ENCODE data around the gene TPP1.

TPP1 gene

DNA sequence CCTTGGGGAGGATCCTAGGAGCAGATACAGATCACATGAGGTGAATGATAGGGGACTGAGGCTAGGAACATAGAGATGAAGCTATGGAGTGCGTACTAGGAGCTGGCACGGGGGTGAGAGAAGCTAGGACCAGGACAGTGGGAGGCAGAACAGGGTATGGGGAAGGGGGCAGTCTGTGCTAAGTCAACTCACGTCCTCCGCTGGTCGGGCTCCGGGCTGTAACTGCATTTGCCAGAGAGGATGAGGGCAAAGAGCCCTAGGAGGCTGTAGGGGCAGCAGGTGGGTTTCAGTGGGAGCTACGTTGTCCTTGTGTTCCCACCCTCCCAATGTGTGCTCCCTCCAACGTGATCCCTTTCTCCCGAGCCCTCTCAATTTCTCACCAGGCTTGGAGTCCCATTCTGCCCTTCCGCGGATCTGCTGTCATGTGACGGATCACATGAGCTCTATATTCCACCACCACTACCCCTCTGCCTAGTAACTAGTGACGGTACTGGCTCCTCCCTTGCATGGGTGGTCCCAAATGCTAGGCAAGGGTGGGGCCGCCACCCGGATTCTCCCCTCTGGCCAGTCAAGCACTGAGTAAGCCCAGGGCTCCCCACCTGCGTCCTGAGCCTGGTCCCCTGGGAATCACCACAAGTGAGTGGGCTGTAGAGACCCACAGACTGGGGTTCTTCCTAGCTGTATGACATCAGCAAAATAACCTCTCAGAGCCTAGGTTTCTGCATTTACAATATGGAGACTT is at the start of gene TPP1:
TSS of gene TPP1 (minus strand) at position 419 of the 742 bp plus-strand sequence. CDS start at position 397, 22 bp downstream.
- peak; percentile 83 to 92 (median 86) for DNase-seq

GRCh38 chr11:6667733-6668374 is 48.6 kb upstream of the TPP1 start:
- peak in 4 of 6 experiments; percentile 11 to 50 (median 34) for DNase-seq

DNA sequence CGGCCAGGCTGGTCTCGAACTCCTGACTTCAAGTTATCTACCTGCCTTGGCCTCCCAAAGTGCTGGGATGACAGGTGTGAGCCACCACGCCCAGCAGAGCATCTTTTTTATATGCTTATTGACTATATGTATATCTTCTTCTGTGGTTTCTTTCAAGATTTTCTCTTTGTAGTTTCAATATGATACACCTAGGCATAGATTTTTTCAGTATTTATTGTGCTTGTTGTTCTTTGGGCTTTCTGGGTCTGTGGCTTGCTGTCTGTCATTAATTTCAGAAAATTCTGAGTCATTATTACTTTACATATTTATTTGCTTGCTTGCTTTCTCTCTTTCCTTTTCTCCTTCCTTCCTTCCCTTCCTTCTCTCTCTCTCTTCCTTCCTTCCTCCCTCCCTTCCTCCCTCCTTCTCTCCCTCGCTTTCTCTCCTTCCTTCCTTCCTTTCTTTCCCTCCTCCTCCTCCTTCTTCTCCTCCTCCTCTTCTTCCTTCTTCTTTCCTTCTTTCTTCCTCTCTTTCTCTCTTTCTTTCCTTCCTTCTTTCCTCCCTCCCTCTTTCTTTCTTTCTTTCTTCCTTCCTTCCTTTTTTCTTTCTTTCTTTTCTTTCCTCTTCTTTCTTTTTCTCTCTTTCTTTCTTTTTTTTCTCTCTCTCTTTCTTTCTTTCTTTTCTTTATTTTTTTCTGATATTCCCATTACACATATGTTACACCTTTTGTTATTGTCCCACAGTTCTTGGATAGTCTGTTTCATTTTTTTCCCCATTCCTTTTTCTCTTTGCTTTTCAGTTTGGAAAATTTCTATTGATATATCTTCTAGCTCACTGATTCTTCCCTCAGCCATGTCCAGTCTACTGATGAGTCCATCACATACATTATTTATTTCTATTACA is 47.3 kb upstream of the TPP1 start:
- peak in 1 of 6 experiments; percentile 8 for DNase-seq

DNA sequence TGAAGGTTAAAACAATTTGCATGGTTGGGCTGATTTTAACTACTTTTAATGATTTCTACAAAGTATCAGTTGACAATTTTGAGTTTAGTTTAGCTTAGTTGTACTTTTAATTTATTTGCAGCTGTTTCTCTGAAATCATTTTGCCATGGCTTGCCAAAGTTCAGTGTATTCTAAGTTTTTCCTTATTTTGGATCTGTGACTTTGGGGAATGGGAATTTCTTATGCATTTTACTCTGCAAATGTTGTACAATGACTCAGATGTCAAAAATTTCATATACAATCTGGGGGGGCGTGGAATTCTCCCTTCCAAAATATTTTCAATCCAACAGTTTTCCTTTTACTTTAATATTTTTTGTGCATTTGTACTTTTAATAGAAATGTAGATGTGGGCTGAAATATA is 45.3 kb upstream of the TPP1 start:
- no peak for DNase-seq

DNA sequence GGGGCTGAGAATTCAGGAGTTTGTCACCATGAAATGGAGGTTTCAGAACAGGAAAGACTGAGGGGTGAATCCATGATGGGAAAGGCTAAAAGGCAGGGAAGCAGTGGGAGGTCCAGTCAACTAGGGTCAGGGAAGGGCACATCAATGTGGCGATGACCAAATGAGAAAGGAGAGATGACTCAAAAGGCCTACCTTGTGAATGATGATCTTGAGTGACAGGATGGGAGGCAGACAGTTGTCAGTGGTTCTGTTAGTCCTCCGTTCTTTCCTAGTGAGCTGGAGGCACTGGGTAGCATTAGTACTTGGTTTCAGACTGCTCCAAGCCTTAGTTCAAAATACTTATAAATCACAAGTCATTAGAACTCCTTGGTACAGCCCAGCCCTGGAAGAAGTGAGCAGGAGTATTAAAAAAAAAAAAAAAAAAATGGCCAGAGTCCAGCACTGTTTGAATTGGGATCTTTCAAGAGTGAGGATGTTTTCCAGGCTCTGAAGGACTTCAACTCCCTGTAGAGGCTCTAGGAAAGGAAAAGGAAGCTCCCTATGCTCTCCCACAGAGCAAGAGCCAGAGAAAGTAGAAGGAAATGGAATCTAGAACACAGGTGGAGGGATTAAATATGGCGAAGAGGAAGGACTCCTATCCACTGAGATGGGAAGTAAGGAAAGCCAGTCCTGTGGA is 44.7 kb upstream of the TPP1 start:
- DNase-seq: no peak

DNA sequence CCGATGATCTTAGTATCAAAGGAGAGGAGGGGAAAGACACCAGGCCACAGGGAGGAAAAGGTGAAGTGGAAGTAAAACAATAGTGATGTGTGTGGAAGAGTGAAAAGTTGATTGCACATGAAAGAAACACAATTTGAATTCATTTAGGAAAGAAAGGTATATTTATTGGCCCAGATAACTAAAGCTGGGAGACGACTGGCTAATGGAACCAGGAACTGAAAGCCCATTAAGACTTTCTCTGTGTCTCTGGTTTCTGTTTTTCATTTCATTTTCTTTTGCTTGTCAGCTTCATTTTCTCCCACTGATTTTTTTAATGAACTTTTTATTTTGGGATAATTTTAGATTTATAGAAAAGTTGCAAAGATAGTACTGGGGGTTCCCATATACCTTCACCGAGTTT is 41.5 kb upstream of the TPP1 start:
- no peak for DNase-seq

GRCh38 chr11:6658647-6659046 is 39.4 kb upstream of the TPP1 start:
- no peak for DNase-seq

DNA sequence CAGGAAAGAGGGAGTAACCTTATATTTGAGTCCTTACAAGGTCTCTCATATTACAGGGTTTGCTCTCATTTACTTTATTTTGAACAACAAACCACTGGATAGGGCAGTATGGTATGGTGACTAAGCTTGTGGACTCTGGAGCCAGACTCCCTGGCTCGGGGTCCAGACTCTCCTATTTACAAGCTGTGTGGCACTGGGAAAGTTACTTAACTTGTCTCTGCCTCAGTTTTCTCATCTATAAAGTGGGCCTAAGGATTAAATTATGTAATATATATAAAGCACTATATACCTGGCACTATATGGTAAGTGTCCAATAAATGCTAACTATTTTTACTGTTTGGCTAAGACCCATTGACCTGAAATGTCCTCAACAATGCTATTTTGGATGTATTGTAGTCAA is 38.1 kb upstream of the TPP1 start:
- no peak for DNase-seq

GRCh38 chr11:6656936-6657335 is 37.7 kb upstream of the TPP1 start:
- DNase-seq: no peak

DNA sequence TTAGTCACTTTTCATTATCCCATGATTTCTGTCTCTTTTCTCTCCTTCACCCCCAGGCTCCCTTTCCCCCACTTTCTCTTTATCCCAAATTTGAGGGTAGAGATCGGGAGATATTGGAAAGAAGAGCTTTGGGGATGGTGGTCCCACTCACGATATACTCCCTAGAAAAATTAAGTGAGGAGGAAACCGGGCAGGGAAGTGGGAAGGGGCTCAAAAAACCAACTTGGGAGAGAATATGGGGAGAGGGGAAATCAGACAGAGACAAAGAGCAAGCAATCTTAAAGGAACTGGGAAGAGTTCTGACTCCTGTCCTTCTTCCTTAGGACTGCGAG is 37.3 kb upstream of the TPP1 start:
- DNase-seq: no peak

DNA sequence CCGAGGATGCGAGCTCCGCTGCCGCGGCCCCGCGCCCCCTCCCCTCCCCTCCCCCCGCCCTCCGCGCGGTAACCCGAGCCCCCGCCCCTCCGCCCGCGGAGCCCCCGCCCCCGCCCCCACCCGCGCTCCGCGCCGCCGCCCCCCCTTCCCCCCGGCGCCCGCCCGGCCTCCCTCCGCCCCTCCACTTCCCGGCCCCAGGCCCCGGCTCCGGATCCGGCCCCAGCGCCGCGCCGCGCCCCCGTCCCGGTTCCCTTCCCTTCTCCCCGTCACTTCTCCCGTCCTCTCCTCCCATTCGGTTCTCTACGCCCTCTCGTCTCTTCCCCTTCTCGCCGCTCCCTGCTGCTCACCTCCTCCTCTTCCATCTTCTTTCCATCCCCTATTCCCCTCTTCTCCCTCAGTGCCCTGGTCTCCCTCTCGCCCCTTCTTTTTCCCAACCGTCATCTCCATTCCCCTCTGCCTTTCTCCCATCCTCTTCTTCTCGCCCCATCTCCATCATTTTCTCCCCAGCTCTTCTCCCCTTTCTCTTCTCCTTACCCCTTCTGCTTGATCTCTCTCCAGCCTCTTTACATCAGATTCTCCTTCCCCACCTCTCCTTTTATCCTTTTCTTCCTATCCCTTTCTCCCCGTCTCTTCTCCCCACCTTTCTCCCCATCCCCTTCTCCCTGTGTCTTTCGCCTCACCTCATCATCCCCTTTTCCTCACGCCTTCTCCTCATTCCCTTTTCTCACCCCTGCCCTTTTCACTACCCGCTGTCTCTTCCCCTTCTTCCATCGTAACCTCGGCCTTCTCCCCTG is 36.8 kb upstream of the TPP1 start, which contains the start of gene DCHS1:
TSS of gene DCHS1 (minus strand) at position 20 of the 794 bp plus-strand sequence. CDS start 14,196 bp downstream, outside the sequence.
- DNase-seq: peak in 5 of 6 experiments; percentile 20 to 39 (median 27)

DNA sequence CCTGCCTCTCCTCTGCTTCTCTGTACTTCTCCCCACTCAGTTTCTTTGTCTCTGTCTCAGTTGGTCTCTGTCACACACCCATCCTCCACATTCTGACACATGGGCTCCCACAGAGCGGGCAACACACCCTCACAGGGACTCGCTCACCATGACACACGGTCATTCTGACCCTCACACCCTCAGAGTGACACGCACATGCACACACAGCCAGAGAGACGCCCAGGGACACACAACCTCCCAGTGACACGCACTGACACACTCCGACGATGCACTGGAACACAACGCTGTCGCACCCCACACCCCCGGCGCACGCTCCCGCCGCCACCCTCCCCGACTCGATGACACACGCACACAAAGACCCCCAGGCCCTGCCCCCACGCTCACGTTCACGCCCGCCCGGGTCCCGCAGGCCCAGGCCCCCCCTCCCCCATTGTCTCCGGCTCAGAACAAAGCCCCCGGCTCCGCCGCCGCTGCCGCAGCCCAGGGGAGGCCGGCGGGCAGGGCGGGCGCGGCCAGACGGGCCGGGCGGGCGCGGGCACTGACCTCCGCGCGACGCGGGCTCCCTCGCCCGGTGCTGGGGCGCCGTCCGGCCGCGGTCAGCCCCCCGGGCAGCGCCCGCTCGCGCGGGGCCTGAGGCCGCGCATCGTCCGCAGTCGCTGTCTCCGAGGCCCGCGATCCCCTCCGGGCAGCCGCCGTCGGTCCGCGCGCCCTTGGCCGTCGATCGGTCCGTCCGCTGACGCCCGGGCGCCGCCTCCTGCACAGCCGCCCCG is 36.0 kb upstream of the TPP1 start:
- peak in 5 of 6 experiments; percentile 12 to 39 (median 26) for DNase-seq

DNA sequence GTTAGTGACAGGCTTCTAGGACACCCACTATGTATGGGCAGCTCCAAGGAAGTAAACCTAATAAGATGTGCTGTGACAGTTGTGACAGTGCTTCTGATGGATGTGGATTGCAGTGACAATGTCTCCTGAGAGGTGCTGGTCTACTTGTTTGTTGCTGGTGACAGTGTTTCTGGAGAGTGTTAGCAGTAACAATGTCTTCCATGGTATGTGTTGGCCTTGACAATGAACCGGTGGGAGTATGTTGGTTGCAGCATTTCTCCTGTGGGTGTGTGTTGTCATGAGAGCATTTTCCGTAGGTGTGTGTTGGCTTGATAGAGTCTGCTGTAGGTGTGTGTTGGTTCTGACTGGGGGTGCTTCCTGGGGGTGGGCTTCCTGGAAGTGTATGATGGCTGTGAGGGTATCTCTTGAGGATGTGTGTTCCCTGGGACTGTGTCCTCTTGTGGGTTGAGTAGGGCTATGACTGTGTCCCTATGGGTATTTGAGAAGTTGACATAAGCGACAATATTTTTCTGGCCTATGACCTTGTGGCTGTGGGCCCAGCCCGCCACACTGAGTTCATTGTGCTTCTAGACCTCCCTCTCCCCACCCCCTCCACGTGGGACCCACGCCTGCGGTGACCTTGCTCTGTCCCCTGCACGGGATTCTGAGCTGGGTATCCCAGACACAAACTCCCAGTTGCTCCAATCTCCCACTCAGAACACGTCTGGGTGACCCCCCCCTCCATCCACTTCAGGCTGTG is 35.2 kb upstream of the TPP1 start:
- DNase-seq: peak in 1 of 6 experiments; percentile 32

GRCh38 chr11:6653656-6654055 is 34.4 kb upstream of the TPP1 start:
- DNase-seq: no peak

GRCh38 chr11:6653097-6653496 is 33.9 kb upstream of the TPP1 start:
- no peak for DNase-seq

- no peak for DNase-seq
Observed at GRCh38 chr11:6652182-6652581, 33.0 kb upstream of the TPP1 start.

GRCh38 chr11:6650980-6651379 is 31.8 kb upstream of the TPP1 start:
- no peak for DNase-seq

- DNase-seq: no peak
Observed at GRCh38 chr11:6650104-6650503, 30.9 kb upstream of the TPP1 start.

DNA sequence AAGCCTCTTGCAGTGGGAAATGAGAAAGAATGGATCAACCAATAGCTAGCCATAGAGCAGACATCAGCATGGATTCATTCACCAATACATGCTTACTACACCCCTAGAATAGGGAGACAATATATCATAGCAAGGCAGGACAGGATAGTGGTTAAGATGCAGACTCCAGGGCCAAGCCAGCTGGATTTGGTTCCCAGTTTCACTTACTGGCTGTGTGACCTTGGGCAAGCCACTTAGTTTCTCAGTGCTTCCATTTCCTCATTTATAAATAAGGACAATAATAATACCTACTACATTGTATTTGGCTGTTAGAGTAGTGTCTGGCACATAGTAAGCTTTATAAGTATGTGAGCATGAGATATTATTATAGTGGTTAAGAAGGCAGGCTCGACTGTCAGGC is 29.3 kb upstream of the TPP1 start:
- DNase-seq: no peak

- no peak for DNase-seq
Observed at GRCh38 chr11:6647836-6648235, 28.6 kb upstream of the TPP1 start.
